ENCODE measurements around the gene ARF5.
"Not testable (repeated sequence)": the region's sequence is repeated elsewhere in the genome, so short reads cannot be mapped to it uniquely, and the experiment has no call there.

ARF5 gene

GRCh38 chr7:127588019-127588696 lies at the start of gene ARF5:
TSS of gene ARF5 (plus strand) at chr7:127588411. CDS start at chr7:127588499, 88 bp downstream.
- peak; percentile 82 for DNase-seq

DNA sequence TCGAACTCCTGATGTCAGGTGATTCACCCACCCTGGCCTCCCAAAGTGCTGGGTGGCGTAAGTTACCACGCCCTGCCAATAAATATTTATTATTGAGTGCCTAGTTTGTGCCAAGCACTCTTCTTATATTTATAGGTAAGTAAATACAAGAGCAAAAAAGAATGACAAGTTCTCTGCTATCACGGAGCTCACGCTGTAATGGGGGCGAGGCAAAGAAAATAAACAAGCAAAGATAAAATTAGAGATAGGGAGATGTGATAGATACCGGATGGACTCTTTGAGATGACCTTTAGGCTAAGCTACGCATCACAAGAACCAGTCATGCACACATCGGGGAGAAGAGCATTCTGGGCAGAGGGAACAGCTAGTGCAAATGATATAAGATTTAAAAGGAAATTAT lies 49.1 kb upstream of the ARF5 start:
- DNase-seq = no peak

DNA sequence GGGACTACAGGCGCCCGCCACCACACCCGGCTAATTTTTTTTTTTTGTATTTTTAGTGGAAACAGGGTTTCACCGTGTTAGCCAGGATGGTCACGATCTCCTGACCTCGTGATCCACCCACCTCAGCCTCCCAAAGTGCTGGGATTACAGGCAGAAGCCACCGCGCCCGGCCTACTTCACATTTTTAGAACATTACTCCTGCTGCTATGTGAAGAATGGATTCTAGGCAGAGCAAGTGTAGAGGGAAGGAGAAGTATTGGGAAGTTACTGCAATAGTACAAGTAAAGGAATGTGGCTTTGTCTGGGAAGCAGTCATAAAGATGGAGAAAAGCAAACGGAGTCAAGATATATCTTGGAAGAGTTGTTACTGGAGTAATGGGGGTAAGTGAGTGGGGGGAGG lies 47.8 kb upstream of the ARF5 start:
- DNase-seq = not testable (repeated sequence)

- no peak for DNase-seq
Measured at GRCh38 chr7:127541548-127541947, 46.7 kb upstream of the ARF5 start.

GRCh38 chr7:127546313-127546712 lies 41.9 kb upstream of the ARF5 start:
- no peak for DNase-seq

DNA sequence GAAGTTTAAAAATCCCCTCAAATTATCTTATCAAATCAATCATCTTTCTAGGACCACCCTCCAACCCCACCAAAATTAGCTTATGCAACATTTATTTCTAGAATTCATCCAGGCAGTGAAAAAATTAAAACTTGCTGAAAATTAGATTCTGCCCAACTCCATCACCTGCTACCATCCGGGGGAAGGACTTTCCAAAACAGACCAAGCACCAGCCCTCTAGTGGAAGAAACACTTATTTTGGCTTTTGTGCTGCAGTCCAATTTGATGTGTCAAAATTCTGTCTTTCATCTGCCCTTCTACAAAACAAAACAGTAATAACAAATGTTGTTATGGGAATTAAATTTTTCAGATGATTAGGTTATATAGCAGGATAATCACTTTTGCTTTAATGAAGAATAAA lies 38.0 kb upstream of the ARF5 start:
- no peak for DNase-seq

- no peak for DNase-seq
Measured at GRCh38 chr7:127551941-127552340, 36.3 kb upstream of the ARF5 start.

DNA sequence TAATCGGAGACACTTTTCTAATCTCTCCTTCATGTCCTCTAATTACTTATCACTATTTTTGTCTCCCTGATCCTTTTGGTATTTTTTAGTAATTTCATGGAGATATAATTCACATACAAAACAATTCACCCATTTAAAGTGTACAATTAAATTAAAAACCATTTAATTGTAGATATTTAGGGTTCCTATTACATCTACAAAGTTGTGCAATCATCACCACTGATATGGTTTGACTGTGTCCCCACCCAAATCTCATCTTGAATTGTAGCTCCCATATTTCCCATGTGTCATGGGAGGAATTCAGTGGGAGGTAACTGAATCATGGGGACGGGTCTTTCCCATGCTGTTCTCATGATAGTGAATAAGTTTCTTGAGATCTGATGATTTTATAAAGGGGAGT lies 31.8 kb upstream of the ARF5 start:
- no peak for DNase-seq

DNA sequence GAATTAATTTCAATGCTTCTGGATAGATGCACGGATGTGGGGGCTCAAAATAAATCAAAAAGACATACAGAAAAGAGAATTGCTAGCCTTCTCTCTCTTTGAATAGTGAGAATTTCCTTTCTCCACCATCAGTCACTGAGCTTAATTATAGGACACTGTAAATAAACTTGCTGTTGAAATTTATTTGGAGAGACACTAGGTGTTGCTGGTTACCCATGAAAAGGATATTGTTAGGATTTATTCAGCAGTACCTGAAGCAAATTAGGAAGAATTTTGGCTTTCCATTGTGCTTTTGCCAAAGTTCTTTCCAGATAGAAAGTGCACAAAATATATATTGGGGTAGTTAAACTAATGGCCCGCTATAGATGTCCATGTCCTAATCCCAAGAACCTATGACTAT lies 30.4 kb upstream of the ARF5 start:
- DNase-seq = no peak

DNA sequence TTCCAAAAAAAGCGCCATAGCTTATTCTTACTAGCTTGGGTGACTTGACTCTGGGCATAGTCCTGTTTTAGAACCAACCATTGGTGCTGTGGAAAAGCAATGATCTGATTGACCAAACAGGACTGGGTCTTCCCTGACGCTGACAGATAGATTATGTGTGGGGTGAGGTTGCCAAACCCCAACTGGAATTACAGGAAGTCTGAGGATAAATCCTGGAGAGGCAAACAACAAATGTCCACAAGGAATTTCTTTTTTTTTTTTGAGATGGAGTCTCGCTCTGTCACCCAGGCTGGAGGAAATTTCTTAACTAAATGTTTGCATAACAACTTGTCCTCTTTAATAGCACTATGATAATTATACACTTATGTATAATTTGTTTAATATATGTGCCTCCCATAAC lies 22.0 kb upstream of the ARF5 start:
- DNase-seq = no peak

DNA sequence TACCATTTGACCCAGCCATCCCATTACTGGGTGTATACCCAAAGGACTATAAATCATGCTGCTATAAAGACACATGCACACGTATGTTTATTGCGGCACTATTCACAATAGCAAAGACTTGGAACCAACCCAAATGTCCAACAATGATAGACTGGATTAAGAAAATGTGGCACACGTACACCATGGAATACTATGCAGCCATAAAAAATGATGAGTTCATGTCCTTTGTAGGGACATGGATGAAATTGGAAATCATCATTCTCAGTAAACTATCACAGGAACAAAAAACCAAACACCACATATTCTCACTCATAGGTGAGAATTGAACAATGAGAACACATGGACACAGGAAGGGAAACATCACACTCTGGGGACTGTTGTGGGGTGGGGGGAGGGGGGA lies 20.2 kb upstream of the ARF5 start:
- not testable (repeated sequence) for DNase-seq

GRCh38 chr7:127571741-127572505 lies 16.3 kb upstream of the ARF5 start:
- DNase-seq = no peak

DNA sequence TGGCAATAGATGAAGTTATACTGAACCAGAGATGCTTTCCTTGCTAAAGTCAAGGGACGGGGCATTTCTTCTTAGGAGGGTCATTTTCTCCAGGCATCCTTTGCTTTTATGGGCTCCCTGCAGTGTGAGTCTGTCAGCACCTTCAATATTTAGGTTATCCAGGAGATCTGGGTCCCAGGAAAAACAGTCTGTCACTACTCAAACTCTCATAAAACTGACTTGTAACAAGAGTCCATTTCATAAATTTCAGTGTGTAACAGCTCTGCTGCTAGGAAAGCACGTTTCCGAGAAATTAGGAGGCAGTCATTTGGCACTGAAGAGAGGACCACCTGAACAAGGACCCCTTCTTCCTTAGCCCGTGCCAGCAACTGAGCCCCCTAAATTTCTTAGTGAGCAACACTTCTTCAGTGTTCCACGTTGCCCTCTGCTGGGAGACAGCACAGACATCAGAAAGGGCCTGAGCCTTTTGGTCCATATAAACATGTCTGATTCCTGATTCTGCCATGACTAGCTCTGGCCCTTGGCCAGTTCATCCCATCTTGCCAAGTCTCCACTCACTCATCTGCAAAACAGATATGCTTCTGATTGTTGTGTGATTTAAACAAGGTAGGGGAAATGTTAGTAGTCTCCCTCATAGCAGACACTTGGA lies 10.1 kb upstream of the ARF5 start:
- DNase-seq = no peak

- DNase-seq = no peak
Measured at GRCh38 chr7:127578711-127579275, 9.4 kb upstream of the ARF5 start.

GRCh38 chr7:127580612-127581011 lies 7.6 kb upstream of the ARF5 start:
- no peak for DNase-seq

GRCh38 chr7:127581716-127582115 lies 6.5 kb upstream of the ARF5 start:
- DNase-seq = no peak

DNA sequence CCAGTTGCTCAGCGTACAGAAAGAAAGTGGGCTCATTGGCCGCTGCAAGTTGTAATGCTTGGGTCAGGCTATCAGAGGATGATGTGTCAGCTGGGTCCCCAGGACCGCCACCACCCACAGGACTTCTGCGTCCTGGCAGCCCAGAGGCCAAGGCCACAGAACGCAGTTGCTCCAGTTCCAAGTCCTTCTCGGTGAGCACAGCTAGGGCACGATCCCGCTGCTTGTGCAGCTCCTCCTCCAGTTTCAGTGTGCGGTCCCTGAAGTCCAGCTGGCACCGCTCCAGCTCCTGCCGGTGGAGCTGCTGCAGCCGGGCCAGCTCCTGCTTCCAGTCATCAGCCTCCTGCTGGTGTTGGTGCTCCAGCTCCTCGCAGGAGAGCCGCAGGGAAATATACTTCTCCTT lies 5.8 kb upstream of the ARF5 start:
- no peak for DNase-seq

DNA sequence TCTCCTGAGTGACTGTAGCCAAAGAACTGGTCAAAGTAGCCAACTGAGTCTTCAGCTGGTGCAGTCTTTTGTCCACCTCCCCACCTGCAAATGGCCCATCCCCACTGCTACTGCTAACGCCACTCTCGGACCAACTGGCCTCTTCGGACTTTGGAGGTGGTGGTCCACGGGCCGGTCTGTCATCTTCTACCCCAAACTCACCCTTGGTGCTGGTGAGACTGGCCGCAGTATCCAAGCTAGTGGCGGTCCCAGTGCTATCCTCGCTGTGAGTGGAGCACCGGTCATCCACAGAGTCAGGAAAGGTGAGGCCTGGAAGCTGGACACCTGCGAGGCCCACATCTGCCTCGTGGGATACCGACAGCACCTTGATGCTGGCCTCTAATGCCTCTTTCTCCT lies 3.6 kb upstream of the ARF5 start:
- DNase-seq = no peak

DNA sequence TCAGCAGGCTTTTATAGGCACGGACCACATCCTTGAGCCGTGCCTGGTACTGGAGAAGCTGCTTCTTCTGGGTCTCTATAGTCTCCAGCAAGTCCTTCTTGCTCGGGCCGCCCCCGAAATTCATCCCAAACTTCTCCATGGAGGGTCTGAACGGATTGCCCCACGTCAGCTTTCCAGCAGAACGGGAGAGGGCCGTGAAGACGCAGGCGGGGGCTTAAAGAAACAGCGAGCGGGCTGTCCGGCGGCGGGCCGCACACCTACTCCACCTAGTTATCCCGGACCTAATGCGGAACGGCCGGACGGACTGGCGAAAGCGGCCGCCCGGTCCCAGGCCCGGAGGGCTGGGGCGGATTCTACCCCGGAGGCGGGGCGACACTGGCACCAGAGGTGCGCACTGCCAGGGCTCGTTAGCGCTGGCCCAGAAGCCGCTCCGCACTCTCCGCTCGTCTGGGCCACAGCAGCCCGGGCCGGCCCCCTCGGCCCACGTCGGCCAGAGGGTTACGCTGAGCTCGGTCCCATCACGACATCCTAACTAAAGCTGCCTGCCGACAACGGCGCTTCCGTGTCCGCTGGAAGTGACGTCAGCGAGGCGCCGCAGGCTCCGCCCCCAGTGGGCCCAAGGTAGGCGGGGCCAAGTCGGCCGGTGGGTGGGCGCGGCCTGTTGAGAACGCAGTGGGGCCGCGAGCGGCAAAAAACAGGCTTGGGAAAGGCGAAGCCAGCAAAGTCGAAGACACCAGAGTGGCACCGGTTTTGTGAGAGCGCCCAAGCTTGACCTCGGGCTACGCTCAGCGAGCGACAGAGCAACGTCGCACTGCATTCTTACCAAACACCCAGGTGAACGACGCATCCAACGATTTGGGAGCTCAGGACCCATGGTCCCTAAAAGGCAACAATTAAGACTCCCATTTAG lies 2.9 kb upstream of the ARF5 start, which contains the start of gene GCC1:
TSS of gene GCC1 (minus strand) at position 553 of the 910 bp plus-strand sequence. CDS start at position 139, 414 bp downstream.
- DNase-seq = peak; percentile 89

GRCh38 chr7:127586346-127586745 lies 1.9 kb upstream of the ARF5 start:
- DNase-seq = no peak

- DNase-seq = no peak
Measured at GRCh38 chr7:127587663-127588018, 570 bp upstream of the ARF5 start.

GRCh38 chr7:127588697-127589482 lies 679 bp downstream of the ARF5 start:
- peak; percentile 38 for DNase-seq

Data from CD4-positive, alpha-beta T cell treated with Interleukin-4 for 4 hours (primary cell).